Esophagus mucosa (tissue), 1 donor: ENCODE data around the gene LYPD6B. TPM values are rescaled to one million over a fixed set of nuclear protein-coding genes. Genes with fewer than 3 reads are reported as not detected.

Experiments
- ATAC-seq: fragments of 200-7000 bp; cut with Tn5 transposase; one replicate; pipeline ENCODE4 v1.9.1; 2020
- total RNA-seq: library from RNA; stranded (reverse); gene quantifications from one replicate; pipeline ENCODE4 v1.2.4, GENCODE V29; 2023
- donor health status: DM: yes; HTN: yes; CAD: no.

The LYPD6B gene, protein sequence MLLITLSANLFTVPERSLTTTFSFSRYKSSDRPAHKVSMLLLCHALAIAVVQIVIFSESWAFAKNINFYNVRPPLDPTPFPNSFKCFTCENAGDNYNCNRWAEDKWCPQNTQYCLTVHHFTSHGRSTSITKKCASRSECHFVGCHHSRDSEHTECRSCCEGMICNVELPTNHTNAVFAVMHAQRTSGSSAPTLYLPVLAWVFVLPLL
- total RNA-seq: 3.2 TPM

DNA sequence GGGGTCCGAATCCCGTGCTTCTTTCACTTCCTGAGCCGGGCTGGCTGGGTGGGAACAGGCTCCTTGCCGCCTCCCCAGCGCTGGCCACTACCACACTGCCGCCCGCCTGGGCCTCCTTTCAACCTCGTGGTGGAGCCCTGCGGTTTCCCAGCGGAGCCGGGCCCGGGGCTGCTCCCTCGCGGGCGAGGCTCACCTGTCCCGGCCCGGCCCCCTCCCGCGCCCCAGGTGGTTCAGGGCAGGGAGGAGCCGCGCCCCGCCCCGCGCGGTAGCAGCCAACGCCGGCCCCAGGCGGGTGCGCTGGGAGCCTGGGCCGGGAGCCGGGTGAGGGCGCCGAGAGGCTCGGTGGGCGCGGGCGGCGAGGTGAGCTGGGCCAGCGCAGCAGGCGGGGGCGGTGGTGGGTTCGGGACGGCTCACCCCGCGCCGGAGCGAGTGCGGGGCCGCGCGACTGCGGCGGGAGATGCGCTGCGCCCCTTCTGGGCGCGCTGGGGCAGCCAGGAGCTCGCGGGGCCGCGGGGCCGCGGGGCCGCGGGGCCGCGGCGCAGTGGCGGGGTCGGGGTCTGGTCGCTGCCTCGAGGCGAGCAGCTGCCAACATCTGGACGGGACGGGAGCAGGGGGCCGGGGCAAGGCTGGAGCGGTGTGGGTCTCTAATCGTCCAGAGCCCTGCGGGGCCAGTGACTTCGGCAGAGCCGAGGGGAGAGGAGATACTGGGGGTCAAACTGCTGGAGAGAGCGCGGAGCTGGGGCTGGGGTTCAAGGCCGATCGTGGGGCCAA lies at the start of gene LYPD6B:
Gene LYPD6B, plus strand, starts transcription at position 258 of the 771 bp plus-strand sequence. CDS start 92,250 bp downstream, outside the sequence.
- ATAC-seq: peak; percentile 91

DNA sequence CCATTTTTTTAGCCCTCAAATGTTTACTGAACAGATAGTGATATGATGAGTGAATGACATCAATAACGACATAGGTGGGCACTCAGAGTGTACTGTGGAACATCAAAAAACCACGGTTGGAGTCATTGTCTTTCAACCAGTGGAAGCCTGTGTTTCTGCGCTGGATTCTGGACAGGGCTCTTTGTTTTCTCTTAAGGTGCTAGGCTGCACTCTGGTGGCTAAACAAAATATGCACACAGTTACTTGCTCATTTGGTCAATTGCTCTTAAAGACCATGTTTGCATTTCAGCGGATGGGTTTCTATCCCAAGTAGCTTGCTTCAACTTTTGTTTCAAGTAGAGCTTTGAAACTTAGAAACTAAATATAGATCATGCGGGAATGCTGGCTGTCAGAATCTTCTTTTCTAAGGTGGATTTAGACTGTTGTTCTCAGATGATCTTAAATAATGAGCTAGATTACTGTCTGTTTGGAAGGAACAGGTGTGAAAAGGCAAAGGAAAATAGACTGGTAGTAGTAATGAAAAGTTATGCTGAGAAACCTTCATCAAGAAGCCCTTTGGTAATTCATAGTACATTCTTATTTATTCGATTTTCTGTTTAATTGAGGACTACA lies 48.5 kb upstream of the LYPD6B start:
- ATAC-seq: peak; percentile 79

DNA sequence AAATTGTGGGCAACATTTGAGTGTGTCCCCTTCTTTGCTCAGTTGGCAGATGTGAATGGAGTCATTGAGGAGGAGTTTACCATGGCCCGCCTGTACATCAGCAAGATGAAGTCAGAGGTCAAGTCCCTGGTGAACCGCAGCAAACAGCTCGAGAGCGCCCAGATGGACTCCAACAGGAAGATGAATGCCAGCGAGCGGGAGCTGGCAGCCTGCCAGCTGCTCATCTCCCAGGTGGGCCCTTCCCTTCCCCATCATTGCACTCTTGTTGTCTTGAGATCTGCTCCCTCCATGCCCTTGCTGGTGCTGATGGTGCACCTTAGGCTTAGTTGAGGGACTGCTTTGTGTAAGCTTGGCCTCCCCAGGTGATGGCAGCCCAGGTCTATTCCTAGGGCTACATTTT lies 47.5 kb upstream of the LYPD6B start:
- ATAC-seq: no peak

DNA sequence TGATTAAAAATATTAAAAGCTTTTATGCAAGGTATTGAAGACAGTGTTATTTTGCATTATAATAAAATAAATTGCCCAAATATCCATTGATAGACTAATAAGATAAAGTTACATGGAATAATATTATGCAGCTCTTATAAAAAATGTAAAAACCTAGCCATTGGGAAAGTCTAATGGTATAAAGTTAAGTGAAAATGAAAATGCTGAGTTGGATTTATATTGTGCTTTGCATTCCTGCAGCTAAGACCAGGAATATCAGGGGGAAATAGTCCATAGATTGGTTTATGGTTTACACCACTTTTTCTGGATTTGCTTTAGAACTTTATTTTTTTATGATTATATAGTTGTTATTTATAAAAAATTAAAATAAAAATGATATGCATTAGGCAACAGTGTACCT lies 46.1 kb upstream of the LYPD6B start:
- ATAC-seq: no peak

DNA sequence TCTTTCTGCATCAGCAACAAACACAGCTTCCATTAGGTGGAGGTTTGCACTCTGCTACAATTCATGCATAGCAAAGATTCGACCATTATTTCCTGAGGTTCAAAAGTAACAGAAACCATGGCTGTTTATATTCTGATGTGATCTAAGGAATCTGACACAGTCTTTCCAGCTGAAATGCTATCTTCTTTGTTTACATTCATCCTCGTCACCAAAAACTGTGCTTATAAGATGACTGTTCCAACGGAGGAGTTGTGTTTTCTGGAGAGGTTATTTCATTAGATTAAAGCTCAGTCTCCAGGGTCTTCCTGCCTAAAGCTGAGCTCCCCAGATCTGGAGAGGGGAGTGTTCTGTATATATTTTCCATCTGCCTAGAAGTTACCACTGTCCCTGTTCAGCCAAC lies 45.1 kb upstream of the LYPD6B start:
- ATAC-seq: no peak

DNA sequence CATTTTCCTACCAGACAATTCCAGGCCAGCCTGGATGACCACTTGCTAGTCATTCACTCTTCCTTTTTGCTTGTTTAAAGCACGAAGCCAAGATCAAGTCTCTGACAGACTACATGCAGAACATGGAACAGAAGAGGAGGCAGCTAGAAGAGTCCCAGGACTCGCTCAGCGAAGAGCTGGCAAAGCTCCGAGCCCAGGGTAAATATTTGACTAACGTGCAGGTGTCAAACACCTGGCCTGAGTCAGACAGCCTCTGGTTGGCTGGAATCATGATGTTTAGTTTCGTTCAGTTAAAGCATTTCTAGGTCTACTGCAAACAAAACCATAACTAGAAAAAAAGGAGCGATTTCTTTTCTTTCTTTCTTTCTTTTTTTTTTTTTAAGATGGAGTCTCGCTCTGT lies 44.2 kb upstream of the LYPD6B start:
- peak; percentile 28 for ATAC-seq

DNA sequence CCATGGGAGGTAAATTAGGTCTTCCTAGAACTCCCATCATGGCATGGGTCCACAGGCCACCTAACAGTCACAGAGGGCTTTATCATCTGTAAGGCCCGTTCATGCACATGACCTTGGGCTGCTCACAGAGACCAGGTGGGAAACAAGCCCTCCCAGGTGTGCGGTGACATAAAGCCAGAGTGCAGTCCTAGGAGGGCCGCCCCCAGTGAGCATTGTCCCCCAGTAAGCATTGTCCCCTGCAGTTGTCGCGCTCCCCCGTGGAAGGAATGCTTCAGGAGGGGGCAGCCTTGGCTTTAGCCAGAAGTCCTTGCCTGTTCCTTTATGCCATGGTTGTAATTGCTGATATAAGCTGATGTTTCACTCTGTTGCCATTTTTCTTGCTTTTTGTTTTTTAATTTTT lies 41.7 kb upstream of the LYPD6B start:
- no peak for ATAC-seq

DNA sequence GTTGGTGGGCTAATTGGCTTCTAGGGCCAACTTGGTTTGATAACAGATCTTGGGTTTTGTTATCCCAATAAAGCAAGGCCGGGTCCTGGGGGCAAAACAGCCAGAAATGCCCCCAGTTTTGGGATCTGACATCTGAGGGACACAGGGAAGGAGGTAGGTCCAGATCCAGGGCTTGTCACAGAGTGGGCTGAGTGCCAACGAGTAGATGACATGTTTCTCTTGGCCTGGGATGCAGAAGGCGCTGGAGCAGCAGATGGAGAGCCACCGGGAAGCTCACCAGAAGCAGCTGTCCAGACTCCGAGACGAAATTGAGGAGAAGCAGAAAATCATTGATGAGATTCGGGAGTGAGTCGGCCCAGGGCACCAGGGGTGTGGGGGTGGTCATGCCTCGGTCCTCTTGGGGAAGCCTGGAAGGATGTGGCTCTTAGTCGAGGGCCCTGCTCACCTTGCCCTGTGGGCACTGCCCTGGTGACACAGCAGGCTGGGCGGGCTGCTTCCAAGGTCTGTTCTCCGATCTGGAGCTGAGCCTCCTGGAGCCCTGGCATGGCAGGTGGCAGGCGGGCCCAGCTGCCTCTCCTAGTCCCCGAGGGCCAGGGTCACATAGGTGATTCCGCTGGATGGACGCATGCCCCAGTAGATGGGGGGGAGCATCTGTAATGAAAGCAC lies 40.2 kb upstream of the LYPD6B start:
- ATAC-seq: no peak

DNA sequence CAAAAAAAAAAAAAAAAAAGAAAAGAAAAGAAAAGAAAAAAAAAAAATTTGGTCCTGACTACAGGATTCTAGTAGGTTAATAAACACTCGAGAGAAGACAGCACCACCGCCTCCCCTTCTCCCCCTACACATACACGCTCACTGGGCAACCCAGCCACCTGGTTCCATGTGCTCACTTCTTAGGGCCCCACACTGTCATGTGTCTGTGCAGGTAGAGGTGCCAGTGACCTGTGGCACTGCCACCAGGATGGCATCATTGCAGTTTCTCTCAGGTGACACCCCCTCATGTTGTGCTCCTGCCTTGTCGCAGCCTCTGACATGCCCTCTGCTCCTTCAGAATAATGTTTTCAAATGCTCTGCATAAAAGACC lies 39.7 kb upstream of the LYPD6B start:
- no peak for ATAC-seq

DNA sequence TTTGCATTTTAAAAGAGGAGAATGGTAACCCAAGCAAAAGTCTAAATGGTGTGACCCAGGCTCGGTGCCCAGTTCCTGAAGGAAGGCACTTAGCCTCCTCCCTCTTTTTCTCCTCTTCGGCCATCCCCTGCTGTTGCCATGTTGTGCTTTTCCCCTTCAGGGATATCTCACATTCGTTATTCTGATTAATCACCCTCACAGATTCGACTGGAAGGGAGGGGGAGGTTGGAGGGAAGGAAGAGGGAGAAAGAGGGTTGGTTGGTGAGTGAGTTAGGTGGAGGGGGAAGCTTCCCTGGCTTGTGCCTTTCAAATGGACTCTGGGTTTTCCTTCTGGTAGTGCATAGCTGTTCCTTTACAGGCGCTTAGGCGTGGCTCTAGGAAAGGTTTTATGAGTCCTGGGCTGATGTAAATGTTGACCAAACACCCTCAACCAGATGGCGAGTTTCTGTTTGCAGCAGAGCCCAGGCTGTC lies 39.0 kb upstream of the LYPD6B start:
- ATAC-seq: no peak

DNA sequence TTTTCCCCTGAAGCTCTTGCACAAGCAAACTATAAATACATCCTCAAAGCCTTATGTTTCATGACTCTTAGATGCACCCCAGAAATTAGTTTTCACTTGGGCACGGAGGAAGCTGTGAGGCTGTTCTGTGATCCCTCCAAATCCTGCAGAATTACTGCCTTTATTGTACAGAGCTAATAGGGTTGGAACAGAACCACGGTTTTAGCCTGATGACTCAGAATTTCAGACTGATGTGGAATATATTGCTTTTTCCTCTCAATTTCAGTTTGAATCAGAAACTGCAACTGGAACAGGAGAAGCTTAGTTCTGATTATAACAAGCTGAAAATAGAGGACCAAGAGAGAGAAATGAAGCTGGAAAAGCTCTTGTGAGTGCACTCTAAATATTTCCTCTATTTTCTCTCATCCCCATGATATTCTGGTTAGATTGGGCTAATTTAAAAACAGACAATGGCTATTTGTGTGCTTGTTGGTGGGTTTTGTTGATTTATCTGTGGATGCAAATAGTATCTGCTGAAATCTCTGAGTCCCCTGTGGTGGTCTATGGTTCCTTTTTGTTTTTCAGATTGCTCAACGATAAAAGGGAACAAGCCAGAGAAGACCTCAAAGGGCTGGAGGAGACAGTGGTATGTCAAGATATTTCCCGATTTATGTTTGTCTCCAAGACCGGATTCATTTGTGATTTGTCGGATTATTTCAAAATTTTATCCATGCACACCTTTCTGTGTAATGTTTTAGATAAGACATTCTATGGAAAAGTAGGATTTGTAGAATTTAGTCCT lies 38.2 kb upstream of the LYPD6B start:
- peak; percentile 23 for ATAC-seq

DNA sequence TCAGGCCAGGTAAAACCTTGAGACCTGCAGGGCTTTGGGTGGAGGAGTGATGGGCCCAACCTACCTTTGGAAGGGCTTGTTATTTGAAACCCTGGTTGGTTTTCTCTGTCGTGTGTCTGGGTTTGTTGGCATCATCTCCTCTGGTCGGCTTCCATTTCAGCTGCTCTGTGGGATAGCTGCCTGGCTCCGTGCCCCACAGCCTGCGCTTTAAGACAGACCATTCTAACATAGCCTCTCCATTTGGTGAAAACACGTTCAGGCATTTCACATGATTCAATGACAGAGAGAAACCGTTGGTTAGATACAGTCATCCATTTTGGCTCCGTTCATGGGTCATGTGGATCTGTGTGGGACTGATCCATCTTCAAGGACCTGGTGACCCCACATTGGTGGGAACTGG lies 37.0 kb upstream of the LYPD6B start:
- no peak for ATAC-seq

DNA sequence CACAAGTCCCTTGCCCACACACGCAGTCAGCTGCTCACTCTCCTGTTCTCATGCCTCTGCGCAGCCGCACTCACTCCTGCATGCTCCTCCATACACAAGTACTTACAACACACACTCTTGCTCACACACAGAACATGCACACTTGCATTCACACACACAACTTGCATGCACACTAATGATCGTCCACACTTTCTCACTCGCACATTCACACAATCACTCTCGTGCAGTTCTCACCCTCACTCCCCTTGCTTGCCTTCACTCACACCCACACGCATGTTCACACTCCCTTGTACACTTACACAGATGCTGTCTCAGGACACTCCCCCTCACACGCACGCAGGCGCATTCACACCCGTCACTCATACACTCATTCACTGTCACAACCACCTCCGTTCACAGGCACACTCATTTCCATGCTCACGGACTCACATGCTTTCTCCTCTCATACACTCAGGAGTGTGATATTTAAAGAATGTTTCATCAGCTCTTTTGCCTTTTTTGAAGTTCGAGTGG lies 36.1 kb upstream of the LYPD6B start:
- no peak for ATAC-seq

DNA sequence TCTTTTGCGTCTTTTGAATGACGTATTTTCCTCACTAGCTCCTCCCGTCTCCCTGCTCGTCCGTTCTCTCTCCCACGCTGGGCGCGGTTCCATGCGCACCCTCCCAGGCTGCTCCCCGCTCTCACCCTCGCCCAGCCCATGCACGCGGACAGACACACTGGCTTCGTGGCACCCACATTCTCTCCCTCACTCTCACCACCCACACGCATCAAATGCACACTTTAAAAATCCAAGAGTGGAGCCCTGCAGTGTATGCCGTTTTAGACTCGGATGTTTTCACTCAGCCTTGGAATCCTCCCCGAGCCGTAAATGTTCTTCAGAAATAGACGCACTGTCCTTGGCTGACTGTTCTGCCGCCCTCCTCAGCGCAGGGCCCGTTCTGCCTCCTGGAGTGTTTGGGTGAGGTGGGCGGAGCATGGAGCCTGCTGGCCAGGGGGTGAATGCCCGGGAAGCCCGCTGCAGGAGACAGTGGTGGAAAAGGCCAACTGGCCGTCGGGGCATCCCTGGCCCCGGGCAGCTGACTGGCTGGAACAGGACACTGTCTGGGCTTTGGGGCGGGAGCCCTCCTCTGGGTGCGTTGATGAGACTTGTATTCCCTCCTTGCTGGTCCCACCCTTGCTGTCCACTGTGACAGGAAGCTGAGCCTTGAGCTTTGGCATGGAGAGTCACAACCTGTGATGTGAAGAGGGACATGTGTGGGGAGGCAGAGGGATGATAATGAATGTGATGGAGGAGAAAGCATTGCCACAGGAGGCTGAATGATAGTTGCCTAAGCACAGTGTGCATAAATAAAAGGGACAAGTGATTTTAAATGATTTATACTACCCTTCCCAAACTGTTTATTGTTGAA lies 35.4 kb upstream of the LYPD6B start:
- no peak for ATAC-seq

DNA sequence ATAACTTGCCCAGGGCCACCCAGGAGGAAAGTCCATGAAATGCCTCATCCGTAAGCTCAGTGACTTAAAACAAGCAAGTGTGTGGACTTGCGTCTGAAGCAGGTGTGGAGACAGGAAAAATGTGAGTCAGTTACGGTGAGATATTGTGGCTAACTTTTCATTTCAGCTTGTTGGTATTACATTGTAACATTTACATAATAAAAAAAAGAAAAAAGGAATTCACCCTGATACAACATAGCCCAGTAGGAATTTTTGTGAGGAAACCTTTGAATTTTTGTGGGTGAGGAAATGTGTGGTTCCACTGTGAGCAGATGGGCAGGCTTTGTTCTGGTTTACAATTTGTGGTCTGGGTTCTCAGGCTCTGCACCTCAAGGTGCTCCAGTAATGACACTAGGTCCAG lies 33.7 kb upstream of the LYPD6B start:
- no peak for ATAC-seq

DNA sequence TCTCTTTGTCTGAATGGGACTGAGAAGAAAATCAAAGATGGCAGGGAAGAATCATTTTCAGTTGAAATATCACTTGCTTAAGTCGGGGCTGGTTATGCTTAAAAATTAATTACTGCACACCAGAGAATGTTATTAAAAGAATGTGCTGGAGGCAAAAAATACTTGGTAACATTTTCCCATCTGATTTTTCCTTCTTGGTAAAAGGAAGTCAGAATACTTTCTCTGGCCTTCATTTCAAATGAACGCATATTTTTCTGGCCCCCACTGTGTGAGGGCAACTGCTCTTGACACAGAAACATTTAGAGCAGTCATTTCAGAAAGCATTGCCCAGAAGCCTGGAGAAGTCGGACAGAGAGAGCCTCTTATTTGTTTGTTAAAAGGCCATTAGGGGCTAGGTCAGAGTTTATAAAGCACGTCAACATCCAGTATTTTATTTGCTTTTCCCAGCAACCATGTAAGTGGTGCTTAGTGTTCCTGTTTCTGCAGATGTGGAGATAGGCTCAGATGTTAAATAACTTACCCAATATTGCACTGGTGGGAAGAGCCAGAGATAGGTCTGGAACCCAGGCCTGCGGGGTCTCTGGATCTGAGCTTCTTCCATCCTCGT lies 32.9 kb upstream of the LYPD6B start:
- no peak for ATAC-seq

DNA sequence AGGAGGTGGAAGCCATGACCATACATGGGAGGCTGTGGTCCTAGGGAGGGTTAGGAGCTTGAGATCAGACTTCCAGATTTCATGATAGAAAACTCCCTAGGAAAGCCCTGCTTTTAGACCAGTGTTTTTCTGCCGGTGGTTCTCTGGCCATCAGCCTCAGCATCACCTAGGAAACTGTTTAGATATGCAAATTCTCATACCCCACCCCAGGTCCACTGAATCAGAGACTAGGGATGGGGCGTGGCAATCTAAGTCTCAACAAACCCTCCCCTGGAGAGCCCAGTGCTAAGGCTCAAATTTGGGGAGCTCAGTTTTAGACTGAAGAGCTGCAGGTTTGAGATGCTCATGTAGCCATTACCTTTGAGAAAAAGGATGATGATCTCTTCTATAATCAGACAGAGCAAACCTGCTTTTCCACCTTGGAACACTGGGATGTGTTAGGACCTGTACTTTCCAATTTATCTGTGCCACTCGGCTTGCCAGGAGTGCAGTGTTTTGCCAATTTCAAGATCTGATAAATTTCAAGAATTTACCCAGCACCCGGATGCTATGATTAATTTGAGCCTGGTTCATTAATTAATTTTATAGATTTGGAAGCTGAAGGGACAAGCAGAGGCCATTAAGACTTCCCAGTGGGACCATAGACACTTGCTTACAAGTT lies 31.5 kb upstream of the LYPD6B start:
- peak; percentile 69 for ATAC-seq

DNA sequence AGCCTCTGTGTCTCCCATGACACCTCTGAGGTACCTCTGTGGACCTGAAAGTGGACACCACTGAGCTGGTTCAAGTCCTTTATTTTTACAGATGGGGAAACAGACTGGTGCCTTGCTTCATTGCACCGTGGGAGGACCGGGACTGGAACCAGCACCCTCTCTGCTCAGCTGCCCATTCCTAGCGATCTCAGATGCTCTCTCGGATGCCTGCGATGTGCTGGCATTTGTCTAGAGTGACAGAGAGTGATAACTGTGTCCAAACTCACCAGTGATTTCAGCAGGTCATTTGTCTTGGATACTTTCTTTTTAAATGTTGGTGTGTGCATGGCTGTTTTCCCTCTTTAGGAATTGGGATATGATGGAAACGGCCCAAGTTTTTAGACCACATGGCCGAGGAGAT lies 30.1 kb upstream of the LYPD6B start:
- ATAC-seq: no peak

DNA sequence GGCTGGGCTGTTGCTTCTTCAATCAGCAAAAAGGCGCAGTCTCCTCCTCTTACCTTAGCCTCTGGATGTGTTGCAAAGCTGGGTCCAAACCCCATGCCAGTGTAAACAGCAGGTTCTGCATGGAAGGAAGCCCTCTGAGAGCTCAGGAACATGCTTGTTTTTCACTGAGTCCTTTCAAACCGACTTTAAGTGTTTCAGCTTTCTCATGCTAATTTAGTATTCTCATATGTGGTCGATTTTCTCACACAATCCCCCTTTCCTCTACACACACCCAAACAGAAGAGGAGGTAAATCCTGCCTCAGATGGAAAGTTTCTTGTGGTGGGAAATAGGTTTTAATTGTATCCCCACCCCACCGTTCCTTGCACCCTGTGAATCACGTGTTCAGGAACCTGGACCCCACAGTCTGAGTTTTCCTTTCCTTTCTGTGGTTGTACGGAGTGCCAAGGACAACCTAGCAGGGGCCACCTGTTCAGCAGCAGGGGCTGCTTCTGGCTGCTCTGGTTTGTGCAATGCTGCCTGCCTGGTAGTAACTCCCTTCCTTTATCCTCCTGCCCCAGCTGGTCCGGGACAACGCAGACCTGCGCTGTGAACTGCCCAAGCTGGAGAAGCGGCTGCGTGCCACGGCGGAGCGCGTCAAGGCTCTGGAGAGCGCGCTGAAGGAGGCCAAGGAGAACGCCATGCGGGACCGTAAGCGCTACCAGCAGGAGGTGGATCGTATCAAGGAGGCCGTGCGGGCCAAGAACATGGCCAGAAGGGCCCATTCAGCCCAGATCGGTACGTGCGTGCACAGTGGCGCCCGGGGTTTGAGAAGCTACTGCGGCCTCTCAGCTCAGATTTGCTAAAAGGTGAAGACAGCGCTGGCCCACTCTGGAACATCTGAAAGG lies 28.7 kb upstream of the LYPD6B start:
- ATAC-seq: no peak
